HT1080 (cell line): ENCODE measurements around the gene NEU1. TPM values are rescaled to one million over a fixed set of nuclear protein-coding genes. Genes with fewer than 3 reads are reported as not detected.
"Not testable (repeated sequence)": the region's sequence is repeated elsewhere in the genome, so short reads cannot be mapped to it uniquely, and the experiment has no call there.

Experiments
- DNase-seq: peaks from one replicate; pipeline ENCODE4 v3.0.0-alpha.2; 2015; ENCODE audit warnings: low read depth
- total RNA-seq: library from RNA; depleted of rRNA; stranded (reverse); fragments of >200 nt; shearing (Covaris generic); gene quantifications from 2 replicates; pipeline ENCODE4 v1.2.3, GENCODE V29; 2014

Gene NEU1
- total RNA-seq, 1 experiment from 2014 or later: 46.3 TPM

DNA sequence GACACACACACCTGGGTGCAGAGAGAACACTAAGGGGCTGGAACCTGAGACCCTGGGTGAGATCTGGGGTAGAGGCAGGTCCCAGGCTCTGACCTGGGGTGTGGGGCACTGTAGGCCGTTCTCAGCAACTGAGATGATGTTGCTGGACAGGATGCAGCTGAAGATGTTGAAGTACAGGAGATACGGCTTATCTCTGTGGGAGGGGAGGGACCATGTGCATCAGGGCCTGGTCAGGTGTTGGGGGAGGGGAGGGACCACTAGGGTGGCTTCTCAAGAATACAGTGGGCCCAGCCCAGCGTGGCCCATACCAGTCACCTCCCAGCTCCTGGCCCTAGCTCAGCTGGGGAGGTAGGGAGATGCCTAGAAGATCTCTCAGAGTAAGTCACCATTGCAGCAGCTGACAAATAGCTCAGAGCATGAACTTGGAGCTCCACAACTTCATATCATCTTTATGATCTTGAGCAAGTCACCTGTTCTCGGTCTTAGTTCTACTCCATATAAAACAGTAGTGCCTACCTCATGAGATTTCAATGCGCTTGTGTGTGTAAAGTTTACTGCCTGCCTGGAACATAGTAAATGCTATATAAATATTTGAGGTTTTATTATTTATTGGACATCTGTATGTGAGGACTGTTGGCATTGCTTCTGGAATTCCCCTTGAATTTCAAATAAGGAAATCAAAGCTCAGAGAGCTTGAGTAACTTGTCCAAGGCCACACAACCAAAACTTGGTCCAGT, 12.4 kb upstream of the NEU1 start:
- DNase-seq: no peak

DNA sequence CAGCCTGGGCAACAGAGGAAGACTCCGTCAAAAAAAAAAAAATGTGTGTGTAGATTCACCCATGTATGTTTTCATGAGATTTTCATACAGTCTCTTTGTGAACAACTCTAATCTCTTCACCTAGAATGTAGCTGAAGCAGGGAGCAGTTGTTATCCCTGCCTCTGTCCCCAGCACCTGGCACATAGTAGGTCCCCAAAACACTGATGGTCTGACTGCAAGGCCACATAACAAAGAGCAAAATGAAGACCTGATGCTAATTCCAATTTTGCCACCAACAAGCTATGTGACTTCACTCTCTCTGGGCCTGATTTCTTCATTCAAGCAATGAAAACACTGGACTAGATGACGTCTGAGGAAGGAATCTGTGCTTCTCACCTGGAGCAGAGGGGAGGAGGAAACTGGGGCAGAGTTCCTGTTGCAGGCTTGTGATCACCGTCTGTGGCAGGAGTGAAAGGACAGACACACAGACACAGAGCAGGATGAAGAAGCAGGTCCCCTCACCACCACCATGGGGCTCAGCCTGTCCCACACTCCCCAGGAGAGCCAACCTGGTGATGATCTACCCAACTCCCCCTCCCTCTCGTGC, 11.6 kb upstream of the NEU1 start:
- no peak for DNase-seq

- DNase-seq: peak; percentile 39
Observed at GRCh38 chr6:31871046-31871659, 8.5 kb upstream of the NEU1 start.

- DNase-seq: no peak
Observed at GRCh38 chr6:31870385-31870921, 7.8 kb upstream of the NEU1 start.

DNA sequence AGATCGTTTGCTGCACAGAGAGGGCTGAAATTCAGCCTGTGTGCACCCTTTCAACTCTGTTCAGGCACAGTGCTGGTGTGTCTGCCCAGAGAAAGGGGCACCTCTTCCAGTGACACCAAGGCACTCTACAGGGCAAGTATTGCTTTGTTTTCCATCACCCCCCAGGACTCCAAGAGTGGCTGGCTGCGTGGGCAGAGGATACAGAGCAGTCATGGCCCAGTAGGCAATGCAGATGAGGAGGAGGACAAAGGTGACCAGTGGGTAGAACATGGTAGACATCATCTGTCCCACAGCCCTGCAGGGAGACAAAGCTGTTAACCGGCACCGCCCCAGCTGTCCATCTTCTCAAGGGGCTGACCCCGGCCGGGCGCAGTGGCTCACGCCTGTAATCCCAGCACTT, 6.7 kb upstream of the NEU1 start:
- no peak for DNase-seq

DNA sequence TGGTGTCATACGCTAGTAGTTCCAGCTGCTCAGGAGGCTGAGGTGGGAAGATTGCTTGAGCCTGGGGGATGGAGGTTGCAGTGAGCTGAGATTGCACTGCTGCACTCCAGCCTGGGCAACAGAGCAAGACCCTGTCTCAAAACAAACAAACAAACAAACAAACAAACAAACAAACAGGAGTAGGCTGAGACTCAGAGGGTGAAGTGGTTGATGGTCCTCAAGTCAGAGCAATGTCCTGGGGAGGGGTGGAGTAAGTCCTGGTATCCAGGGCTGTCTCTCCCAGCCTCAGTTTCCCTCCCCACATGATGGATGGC, 6.0 kb upstream of the NEU1 start:
- DNase-seq: not testable (repeated sequence)

DNA sequence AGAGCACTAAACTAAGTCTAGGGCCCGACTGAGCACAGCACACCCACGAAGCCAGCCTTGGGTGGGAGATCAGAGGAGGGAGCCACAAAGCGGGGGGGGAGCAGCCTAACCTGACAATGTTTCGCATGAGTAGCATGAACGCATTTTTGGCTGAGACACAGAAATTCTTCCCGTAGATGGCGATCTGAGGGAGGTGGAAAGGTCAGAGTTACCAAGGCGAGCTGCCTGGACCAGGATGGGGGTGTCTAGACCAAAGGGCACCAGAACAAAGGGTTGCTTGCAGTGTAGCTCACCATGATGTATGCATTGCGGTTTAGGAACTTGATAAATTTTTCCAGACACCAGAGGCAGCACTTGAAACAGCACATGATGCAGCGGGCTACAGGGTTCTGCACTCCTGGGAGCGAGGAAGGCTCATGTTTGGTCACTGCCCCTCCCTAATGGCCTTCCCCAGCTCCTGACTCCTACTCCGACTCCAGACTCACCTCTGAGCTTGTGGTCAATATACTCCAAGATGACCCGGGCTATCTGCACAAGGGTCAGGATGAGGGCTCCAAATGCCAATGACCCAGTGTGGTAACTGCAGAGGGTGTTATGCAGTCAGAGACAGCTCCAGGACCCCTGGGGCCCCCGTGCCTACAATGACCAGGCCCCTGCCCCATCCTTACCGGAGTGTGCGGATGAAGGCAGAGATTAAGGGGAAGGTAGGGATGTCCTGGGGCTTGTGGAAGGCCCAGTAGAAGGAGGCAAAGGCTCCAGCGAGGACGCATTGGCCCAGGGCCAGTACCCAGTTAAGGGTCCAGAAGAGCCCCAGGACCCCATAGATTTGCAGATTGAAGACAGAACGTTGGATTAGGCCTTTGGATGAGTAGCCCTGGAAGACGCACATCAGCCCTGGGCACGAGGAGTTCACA, 2.8 kb upstream of the NEU1 start:
- no peak for DNase-seq

DNA sequence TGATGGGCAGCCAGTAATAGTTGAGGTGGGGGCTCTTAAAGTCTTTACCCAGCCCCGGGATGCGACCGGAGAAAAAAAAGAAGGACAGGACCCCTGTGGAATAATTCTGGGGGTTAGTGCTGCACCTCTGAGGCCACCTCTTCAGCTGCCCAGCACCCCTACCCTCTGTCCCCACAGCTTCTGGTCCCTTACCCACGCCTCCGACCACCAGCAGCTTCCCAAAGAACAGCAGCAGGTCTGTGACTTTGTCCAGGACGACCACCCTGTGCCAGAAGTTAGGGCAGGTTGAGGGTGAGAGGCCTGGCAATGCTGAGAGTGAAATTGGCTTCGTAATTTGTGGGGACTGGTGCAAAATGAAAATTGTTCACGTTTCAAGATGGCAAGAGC, 2.2 kb upstream of the NEU1 start:
- no peak for DNase-seq

- DNase-seq: not testable (repeated sequence)
Observed at GRCh38 chr6:31864123-31864562, 1.5 kb upstream of the NEU1 start.

DNA sequence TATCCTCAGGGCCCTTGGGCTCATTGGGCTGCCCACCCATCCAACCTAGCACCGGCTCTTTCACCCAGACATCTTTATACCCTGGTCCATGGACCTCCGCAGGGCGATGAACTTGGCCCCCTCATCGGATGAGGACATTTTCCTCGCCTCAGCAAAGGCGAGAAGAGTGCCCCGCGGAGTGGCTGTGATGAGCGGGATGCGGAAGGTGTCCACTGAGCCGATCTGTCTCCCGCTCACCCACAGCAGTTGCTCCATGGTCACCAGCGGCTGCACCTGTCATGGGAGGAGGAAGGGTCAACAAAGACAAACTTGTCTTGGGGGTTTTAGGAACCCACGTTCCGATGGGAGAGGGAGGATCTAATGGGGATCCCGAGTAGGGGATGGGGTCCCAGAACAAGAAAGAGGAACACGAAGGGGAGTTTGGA, 690 bp downstream of the NEU1 start:
- DNase-seq: no peak

GRCh38 chr6:31861150-31861549, 1.5 kb downstream of the NEU1 start:
- no peak for DNase-seq

DNA sequence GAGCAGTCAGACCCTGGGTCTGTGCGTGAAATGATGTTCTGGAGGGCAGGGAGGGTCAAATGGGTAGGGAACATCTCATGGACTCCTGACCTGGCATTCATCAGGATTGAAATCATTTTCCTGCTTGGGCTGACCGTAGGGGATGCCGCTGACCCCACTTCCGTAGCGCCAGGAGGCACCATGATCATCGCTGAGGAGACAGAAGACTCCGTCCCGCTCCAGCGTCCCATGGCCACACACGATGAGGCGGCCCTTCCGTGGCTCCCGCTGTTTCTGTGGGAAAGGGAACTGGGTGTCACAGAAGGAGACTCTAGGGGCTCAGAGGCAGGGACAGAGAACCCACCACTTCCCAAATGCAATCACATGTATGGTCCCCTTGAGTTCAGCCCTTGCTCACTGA, 2.3 kb downstream of the NEU1 start:
- DNase-seq: no peak

GRCh38 chr6:31859923-31860322, 2.7 kb downstream of the NEU1 start:
- no peak for DNase-seq

GRCh38 chr6:31858707-31859106, 3.9 kb downstream of the NEU1 start:
- DNase-seq: no peak

- DNase-seq: not testable (repeated sequence)
Observed at GRCh38 chr6:31857774-31858173, 4.8 kb downstream of the NEU1 start.

GRCh38 chr6:31851980-31852718, 10.5 kb downstream of the NEU1 start:
- DNase-seq: not testable (repeated sequence)

- DNase-seq: no peak
Observed at GRCh38 chr6:31851485-31851832, 11.2 kb downstream of the NEU1 start.

DNA sequence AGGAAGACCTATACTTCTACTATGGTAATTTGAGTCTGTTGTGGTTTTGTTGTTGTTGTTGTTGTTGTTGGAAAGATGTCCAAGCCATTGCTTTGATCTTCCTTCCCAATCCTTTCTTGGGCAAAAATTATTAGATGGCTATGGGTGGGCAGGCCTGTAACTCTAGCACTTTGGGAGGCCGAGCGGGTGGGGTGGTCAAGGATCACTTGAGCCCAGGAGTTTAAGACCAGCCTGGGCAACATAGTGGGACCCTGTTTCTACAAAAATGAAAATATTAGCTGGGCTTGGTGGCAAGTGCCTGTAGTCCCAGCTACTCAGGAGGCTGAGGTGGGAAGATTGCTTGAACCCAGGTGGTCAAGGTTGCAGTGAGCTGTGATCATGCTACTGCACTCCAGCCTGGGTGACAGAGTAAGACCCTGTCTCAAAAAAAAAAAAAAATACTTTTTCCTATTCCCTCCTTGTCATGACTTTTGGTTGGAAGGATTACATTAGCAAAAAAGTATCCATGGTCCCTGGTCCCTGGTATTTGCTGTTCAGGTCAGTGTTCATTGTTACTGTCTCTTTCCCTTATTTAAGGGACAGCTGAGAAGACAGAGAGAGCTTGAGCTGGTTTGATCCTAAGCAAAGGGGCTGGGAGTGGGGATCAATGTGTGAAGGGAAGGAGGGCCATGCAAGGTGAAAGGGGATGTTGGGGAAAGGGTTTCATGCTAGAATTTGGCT, 11.7 kb downstream of the NEU1 start:
- no peak for DNase-seq

DNA sequence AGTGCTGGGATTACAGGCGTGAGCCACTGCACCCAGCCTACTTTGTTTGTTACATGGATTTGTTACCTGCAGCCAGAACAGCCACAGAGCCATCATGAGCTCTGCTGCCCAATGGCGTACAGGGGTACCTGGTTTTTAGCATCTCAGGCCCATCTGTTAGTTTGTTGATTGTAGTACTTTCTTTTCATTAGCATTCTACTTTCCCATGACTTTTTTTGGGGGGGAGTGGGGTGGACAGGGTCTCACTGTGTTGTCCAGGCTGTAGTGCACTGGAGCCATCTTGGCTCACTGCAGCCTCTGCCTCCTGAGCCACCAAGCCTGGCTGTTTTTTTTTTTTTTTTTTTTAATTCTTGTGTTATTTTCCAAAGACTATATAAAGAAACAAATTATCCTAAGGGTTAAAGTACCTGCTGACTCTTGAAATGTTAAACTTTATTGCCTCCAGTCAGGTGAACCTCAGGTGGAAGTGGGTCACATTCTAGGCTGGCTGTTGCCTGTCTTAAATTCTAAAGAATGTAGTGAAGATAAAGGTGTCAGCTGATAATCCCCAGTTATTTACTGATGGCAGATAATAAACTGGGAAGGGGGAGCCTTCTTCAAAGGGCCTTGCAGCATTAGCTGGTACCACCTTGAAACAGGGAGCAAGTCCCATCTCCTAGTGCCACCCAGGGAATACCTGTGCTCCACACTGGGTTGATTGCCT, 15.2 kb downstream of the NEU1 start:
- no peak for DNase-seq

DNA sequence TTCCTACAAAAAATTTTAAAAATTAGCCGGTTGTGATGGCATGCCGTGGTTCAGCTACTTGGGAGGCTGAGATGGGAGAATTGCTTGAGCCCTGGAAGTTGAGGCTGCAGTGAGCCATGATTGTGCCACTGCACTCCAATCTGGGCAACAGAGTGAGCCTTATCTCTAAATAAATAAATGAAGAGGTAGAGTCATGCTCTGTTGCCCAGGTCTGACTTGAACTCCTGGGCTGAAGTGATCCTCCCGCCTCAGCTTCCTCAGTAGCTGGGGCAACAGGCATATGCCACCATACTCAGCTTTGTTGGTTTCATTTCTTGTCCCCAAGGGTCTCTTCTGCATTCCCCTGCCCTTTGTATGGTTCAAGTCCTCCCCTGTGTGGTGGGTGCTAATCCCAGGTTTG, 18.1 kb downstream of the NEU1 start:
- DNase-seq: no peak
